Measurements from ENCODE around the gene CNKSR2.

- TF ChIP-seq ZNF274 (IDR thresholded peaks at IDR 0.05; ENCODE audit: low read depth, low read length): no peak
- TF ChIP-seq EGR1 (IDR thresholded peaks at IDR 0.05; ENCODE audit: low read depth): no peak
- no peak for TF ChIP-seq CTCF (IDR thresholded peaks at IDR 0.05 in 2 of 3, conservative IDR thresholded peaks at IDR 0.05 in 1 of 3; ENCODE audit: borderline replicate concordance in 1 of 3, insufficient read depth in 1 of 3, low read depth in 2 of 3, low read length in 2 of 3)
- no peak for TF ChIP-seq CEBPB (IDR thresholded peaks at IDR 0.05; ENCODE audit: low read depth)
- TF ChIP-seq JUND (IDR thresholded peaks at IDR 0.05): no peak
- TF ChIP-seq REST (IDR thresholded peaks at IDR 0.05; ENCODE audit: low read depth): no peak
- TF ChIP-seq POLR2AphosphoS5 (IDR thresholded peaks at IDR 0.05; ENCODE audit: low read depth, low read length): no peak
- no peak for TF ChIP-seq SIN3A (IDR thresholded peaks at IDR 0.05; ENCODE audit: low read depth)
- no peak for TF ChIP-seq POLR2A (IDR thresholded peaks at IDR 0.05; ENCODE audit: borderline replicate concordance, extremely low read depth, insufficient read depth, insufficient read length)
- TF ChIP-seq MAX (IDR thresholded peaks at IDR 0.05): no peak
- no peak for TF ChIP-seq EZH2 (IDR thresholded peaks at IDR 0.05)
- no peak for TF ChIP-seq SP1 (IDR thresholded peaks at IDR 0.05; ENCODE audit: low read depth)
- TF ChIP-seq ZBTB33 (IDR thresholded peaks at IDR 0.05; ENCODE audit: extremely low read depth, insufficient replicate concordance, low read length): no peak
These were observed 1.2 kb upstream of the CNKSR2 start for GRCh38 chrX:21373001-21373400.

Measured in HCT116 (cell line).